A204.1 (cell line): ENCODE measurements around the gene PRPH.
"Not testable (repeated sequence)": the region's sequence is repeated elsewhere in the genome, so short reads cannot be mapped to it uniquely, and the experiment has no call there.

Experiments
- FAIRE-seq: peaks from 2 replicates; lab custom pipeline; 2012; peaks lifted over from hg19 to GRCh38; lab: Jason Lieb, UNC

The PRPH gene

DNA sequence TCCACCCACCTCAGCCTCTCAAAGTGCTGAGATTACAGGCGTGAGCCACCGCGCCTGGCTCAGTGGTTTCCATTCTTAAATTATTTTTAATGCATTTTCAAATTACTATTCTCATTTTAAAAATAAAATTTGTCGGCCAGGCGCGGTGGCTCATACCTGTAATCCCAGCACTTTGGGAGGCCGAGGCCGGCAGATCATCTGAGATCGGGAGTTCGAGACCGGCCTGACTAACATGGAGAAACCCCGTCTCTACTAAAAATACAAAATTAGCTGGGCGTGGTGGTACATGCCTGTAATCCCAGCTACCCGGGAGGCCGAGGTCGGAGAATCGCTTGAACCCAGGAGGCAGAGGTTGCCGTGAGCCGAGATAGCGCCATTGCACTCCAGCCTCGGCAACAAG lies 38.8 kb downstream of the PRPH start:
- not testable (repeated sequence) for FAIRE-seq

DNA sequence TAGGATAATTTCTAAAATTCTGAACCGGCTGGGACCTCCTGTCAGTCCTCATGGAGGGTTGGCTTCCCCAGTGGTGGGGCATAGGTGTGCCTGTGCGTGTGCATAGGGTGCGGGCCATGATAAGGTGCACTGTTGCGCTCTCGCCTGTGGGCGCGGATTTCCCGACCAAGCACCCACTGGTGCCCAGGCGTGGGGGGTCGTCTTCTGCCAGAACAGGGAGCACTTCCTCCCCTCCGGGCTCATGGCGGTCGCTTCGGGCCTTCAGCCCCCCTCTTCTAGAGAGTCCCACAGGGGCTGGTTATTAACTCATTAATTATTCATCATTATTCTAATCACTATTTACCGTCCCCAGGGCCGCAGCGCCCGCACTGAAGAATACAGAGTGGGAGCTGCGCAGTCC lies 39.3 kb downstream of the PRPH start:
- FAIRE-seq, result no peak

DNA sequence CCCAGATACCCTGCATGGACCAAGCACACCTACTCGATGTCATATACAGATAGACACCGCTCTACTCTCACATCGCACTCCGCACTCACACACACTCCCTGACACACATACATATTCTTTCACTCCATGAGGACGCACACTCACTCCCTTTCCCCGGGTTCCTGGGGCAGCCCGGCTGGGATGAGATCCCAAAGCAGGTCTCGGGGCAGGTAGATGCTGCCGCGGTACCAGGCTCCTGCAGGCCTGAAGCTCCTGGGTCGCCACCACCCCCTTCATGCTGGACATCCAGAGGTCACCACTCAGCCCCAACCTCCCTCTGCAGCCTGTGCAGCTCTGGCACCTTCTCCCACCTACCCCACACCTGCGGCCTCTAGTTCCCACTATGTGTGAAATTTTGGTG lies 39.7 kb downstream of the PRPH start:
- no peak for FAIRE-seq

DNA sequence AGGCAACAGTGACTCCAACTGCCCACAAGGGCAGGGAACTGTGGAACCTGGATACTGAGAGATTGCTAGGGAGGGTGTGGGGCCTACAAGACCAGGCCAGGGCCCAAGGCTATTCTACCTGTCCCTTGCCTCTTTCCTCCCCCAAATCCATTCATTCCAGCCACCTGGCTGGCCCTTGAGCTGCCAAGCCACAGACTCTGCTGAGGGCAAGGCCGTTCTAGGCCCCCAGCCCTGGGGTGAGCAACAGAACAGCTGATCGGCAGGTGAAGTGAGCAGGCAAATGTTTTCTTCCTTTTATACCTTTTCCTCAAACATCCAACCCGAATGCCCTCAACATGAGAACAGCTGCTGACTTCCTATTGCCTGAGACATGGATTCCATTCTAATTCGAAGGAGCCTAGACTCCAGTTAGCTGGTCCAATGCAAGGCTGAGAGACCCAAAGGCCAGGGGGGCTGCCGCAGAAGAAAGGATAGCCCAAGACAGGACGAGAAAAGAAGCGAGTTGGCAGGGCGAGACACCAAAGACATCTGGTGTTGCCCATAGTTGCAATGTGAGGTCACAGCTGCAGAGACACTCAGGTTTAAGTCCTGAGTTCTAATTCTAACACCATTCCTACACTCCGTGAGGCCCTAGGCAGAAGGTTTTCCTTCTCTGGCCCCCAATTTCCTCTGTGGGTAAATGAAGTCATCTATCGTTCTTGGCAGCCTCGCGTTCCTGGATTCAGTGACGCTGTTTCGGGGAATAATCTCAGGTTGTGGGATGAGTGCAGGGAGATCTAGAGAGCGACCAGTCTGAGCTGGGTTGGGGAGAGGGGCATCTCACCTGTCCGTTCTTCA lies 40.4 kb downstream of the PRPH start:
- FAIRE-seq, result no peak

DNA sequence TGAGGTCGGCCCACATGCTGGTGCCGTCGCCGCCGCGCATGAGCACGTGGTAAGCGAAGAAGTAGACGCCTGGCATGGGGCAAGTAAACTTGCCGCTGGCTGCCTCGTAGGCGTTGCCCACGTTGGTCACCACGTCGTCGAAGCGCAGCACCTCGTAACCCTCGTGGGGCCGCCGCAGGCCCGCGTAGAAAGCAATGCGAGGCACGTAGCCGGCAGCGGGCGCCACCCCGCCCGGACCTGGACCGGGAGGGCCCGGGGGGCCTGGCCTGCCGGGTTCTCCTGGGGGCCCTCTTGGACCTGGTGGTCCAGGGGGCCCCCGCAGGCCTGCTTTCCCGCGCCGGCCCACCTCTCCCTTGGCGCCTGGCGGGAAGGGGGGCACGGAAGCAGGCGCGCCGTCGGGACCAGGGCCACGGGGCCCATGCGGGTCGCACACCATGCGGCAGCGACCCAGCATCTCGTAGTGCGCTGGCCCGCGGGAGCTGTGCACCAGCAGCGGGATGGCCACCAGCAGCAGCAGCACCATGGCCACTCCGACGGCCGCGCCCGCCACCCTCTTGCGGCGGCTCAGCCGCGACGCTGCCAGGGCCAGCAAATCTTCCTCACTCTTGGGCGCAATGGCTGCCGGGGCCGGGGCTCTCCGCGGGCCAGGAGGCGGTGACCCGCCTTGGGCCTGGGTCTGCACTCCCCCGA lies 41.2 kb downstream of the PRPH start:
- no peak for FAIRE-seq

DNA sequence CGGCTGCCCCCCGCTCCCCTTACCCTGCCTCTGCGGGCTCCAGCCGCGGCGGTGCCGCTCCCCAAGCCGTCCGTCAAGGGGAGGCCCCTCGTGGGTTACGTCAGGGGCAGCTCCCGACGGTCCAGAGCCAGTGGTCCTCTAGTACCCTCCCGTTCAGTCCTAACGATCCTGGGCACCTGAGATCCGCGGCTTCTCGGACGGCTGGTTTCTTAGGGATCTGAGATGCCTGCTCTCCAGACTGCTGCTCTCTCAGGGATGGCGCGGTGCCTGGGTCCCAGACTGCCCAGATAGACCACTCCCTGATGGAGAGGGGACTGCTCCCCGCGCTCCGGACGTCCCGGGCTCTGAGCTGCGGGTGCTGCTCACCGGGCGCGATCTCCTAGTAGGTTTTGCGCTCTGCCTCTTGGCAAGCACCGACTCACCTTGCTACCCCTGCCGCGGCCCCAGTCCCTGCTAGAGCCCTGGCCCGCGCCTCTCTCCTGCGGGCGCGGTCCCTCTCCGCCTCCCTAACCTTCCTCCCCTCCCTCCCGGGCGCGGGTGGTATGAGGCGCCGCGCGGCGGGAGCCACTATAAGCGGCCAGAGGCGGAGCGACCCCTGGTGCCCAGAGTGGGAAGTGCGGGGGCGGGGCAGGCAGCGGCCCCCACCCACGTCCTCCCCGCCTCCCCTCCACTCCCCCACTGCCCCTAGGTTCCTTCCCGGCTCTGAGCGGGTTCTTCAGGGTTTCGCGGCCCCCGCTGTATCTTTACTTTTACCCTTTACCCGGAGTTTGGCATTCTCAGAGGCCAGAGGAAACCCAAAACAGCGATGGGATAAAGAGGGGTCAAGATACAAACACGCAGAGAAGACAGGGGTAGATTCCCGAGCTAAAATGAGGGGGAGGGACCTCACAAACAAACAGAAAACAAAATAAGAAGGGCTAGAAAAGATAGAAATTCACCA lies 42.0 kb downstream of the PRPH start, which contains the start of gene C1QL4:
Gene C1QL4 (minus strand): TSS at position 544 of the 940 bp plus-strand sequence. CDS start 711 bp downstream, outside the sequence.
- no peak for FAIRE-seq

DNA sequence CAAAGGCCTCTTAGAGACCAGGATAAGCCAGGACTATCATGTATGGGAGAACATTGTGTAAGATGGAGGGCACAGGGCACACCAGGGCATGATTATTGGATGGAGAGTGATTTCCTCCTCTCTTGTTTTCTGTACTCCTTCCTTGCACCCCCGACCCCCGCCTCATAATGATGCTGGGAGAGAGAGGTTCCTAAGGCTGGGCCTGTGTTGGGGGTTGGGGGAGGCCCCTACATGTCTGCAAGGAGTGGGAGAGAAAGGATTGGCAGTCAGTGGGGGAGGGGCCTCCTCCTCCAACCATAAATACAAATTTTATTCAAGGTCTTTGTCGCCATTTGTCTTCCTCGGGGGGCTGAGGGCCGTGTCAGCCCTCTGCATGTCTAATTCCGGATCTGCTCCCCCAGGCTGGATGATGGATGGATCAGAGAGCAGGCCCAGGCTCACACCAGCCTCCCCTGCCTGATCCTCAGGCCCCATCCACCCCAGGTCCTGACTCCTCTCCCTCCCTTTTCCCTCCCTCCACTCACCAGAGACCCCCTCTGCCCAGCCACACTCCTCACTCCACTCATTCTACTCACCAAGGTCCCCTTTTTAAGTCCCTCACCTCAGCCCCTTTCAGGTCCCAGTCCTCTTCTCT lies 44.0 kb downstream of the PRPH start:
- FAIRE-seq, result no peak

DNA sequence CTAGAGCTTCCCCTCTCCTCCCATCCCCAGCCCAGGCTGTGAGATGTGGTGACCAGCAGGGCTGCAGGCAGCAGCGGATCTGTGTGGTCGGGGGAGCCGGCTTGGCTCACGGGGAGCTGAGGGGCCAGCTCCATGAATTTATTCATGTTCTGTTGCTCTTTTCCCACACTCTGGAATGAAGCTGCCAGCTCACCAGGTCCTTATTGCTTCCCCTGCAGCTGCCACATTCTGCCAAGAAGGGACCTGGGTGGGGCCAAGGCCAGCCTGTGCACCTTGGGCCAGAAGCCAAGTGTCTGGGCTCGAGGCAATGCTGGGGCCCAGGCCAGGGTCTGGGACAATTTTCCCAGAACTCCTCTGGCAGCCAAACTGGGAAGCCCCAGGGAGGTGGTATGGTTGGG lies 44.5 kb downstream of the PRPH start:
- no peak for FAIRE-seq

DNA sequence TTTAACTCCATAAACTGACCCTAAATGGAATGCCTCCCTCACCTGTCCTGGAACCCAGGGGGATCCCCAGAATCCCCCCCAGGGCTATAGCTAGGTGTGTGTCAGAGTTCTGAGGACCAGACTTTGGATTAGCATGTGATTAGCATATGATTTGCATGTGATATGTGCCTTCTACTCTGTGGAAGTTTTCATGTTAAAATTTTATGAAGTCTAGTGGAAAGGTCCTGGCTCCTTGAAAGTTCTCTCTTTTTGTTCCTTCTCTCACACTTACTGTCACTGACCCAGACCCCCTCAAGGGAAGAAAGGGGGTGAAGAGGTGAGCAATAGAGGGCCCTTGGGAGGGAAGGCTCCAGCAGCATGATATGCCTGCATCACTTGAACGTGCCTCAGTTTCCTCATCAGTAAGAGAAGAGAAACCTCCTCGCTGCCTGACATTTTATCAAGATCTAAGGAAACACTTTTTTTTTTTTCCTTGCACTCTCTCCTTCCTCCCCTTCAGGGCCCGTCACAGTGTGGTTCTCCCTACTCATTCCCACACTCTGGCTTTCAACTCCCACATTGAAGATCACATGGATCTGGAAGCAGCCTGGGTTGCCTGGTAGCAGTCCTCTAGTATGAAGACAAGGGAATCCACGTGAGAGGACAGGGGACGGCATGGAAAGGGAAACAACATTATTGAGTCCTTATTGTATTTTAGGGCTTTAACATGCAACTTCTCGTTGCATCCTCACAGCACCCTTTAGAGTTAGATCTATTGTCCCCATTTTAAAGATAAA lies 45.3 kb downstream of the PRPH start:
- no peak for FAIRE-seq

DNA sequence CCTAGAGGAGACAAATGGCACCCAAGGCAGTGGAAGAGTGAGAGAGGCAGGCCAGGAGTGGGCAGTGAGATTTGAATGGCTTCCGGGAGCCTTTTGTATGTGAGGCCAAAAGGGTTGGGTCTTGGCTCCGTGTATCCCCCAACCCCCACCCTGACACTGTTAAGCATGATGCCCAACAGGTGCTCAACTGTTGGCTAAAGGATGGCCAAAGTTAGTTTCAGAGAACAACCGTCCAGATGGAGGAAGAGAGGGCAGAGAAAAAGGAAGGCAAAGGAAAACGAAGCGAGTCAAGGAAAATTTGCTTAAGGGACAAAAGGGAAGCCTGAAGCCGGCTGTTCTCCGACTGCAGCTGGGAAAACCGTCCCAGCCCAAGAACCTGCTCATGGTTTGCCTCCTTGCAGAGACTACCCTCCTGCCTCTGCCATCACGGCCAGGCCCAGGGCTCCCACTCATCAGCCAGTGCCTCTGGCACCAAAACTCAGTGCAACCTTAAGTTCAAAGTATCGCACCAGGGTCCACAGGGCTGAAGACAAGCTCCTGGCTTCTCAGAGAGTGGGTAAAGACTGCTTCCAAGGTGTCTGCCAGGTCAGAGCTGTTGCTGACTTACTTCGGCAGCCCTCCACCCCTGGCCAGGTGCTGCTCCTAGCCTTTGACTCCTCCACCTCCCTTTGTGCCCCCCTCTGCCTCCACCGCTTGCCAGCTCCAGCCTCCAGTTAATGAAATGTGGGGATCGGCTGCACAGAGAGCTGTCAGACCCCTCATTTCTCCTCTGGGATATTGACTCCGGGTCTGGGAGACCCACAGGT lies 46.2 kb downstream of the PRPH start:
- FAIRE-seq, result no peak

DNA sequence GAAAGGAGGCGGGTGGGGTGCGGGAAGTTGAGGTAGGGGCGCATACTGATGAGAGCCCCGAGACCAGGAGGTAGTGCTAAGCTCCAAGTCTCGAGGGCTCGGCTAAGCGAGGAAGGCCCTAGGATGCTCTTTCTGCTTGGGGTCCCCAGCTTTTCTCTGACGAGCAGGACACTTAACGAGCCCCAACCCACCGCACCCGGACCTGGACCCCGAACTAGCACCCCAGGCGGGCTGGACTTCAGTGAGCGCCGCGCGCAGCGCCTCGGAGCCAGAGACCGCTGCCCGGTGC lies 46.8 kb downstream of the PRPH start:
- FAIRE-seq, result no peak

DNA sequence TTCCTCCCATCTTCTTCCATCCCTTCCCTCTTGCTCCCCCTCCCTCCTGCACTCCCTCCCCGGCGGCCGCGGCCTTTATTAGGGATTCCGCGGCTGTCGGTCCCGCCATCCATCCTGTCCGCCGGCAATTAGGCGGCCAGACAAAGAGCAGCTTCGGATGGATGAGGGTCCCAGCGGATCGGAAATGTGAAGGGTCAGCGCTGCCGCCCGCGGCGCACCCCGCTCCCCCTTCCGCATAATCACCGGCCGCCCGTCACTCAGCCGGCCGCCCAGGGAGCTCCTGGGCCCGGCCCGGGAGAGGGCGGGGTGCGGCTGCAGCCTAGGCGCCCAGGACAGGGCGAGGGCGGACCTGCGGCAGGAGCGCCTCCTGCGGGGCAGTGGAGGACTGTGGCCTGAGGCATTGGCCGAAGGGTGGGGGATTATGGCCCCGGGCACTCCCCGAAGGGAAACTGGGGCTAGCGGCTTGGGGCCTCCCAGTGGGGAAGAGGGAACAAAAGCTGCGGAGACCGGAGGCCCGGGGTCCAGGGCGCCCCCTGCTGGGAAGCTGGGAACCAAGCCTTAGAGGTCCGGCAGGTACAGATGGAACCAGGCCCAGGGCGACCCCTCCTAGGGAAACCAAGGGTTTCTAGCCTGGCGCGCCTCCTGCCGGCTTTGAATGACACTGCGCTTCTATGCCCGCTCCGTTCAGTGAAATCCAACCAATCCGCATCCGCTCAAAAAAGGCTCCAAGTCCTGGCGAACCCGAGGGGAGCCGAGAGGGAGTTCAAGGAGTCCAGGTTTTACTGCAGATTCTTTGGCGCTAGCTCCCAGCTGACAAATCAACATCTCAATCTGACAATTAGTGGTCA lies 47.3 kb downstream of the PRPH start:
- FAIRE-seq, result no peak

DNA sequence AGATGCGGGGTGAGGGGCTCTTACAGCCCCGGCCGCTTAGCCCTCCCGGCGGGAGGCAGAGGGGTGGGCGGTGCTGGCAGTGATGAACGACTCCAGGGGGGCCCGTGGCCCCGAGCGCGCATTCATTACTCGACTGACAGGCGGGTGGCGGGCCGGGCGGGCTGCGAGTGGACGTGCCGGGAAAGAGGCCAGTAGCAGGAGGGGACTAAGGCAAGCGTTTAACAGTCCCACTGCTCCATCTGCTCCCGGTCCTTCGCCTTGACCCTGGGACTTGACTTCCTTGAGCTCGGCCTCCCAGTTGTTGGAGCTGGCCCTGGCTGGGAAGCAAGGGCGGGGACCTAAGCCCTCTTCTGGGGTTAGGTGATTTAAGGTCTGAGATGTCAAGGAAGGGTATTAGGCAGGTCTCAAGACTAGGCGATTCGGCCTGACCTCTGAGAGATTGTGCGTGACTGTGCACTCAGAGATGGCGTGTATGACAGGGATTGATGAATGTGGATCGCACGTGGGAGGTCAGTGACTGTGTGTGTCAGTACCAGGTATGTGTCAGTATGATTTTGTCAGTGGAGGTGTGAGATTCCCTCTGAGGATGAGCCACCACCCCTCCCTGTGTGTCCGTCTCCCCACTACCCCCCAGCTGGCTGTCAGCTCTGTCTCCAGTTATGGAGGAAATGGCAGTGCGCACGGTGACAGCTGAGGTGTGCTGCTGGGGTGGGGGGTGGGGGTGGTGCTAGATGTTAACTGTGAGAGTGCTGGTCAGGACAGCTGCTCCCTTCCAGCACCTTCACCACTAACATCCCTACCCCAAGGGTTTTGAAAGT lies 48.2 kb downstream of the PRPH start:
- no peak for FAIRE-seq

DNA sequence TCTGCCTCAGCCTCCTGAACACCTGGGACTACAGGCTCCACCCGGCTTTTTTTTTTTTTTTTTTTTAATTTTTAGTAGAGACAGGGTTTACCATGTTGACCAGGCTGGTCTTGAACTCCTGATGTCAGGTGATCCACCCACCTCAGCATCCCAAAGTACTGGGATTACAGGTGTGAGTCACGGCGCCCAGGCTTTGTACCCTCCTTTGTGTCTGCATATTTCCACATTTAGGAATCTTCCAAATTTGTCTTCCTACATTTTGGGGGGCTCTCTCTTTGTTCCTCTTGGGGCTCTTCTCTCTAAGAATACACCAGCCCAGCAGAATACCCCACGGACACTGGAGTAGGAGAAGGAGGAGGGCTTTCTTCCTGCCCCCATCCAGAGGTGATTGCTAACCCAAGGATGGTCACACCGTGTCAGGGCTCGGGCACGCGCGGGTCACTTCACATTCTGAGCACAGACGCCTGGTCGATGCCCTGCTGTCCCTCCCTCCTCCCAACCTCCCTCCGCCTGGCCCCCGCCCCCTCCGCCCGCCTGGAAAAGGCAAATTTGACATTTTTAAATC lies 49.6 kb downstream of the PRPH start:
- no peak for FAIRE-seq

DNA sequence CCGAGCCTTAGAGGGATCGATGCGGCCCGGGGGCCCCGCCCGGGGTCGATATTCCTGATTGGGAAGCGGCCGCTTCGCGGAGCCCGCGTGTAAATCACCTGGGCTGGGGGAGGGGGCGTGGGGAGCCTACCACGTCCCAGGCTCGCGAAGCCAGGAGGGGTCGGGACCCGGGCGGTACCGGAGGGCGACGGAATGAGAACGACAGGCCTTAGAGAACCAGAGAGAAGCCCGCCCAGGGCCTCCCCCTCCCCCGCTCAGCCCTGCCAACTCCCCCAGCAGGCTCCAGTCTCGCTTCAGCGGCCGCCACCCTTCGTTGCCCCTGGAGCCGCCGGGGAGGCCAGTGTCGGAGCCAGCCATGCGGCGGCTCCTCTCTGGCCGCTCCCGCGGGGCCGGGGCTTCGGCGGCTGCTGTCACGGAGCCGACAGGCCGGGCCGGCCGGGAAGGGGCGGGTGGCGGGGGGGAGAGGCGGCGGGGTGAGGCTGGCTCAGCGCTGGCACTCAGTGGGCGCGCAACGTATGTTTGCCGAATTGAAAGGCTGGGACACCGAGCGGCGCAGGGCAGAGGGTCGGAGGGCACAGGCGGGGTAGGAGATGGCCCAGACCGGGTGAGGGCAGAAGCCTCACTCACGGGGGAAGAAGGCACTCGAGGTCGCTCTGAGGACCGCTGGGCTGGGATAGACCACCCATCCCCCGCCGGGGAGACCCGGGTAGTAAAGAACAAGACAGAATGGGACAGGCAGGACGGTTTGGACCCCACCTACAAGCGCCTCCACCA lies 50.3 kb downstream of the PRPH start:
- no peak for FAIRE-seq

DNA sequence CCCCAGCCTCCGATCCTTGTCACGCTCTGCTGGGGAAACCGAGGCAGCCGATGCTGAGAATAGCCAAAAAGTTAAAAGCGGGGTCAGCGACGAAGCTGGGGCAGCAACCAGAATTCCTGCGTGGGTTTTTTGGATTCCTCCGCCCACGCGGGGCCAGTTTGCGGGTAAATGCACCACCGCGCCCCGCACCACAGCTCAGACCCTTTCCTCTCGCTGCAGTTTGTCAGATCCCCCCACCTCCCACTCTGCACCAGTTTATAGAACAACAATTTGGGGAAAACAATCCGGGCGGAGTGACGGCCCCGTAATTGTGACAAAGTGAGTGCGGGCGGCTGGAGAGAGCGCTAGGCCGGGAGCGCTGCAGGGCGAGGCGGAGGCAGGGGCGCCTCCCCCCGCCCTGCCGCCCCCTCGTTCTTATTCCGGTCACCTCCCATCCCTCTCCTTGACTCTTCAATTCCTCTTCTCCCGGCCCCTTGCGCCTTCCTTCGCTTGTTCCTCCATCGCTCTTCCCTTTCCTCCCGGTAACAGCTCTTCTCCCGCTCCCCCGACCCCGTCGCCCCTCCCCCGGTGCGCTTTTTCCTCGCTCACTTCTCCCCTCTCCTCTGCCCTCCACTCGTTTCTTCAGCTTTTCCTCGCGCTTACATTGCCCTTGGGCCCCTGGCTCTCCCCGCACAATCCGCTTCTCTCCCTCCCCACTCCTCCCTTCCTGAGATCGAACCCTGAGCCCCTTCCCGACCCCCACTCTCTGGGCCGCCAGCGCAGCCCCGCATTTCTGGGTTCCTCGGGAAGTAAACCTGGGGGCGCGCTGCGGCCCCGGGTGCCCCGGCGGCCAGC lies 51.1 kb downstream of the PRPH start:
- FAIRE-seq, result no peak
